ENCODE data around the gene PCCA. TPM values are rescaled to one million over a fixed set of nuclear protein-coding genes. Genes with fewer than 3 reads are reported as not detected.

Gene PCCA
- total and polyA plus RNA-seq, 2 of the 13 experiments (the other 11 are each of a cell fraction or from before 2014, with no cell fraction given): 15.0 to 32.2 TPM

DNA sequence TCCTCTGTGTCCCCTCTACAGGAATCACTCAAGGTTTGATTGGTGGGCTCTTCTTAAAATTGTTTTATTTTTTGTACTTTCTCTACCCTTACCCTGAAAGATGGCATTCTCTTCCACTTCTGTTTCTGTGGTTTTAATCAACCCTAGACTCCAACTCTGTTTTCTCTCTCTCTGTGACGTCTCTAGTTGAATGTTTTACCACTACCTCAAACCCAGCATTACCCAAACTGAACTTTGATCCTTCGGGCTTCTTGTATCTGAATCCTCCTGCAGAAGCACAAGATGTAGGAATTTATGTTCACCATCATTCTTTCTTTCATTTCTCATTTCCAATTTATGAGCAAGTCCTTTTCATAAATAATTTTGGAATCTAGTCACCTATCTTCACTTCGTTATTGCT lies 39.9 kb downstream of the PCCA start:
- peak; percentile 56 for FAIRE-seq
- POLR2A ChIA-PET: no interaction called here

DNA sequence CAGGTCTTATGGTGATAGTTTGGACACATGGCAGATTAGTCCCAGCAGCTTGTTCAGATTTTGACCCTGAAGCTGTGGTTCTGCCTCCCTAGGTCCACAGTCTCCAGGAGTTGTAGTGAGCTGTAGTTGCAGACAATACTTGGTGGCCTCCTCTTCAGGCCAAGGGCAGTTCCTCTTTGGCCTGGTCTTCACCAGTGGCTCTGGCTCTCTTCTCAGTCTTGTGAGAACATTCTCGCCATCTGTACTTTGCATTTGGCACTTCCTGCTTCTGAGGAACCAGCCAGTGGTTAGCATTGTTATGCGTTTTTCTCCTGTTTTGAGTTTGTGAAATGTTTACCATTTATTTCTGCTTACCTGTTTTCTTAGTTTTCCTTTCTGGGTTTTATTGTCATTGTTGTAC lies 40.7 kb downstream of the PCCA start:
- Histone ChIP-seq H3K9me3 (ENCODE audit: low read length) (no peaks in the 10 kb centered on the region), H3K4me3 (replicated peaks in 1 of 3; ENCODE audit: insufficient read depth in 1 of 3, low read depth in 2 of 3, low read length in 3 of 3) (no peak overlapping the region), H3K27ac (ENCODE audit: extremely low read length, insufficient read depth, low read length) (no peak overlapping the region), H3K9ac (ENCODE audit: insufficient read depth, low read depth, low read length) (no peak overlapping the region), H2AFZ (ENCODE audit: low read length) (no peak overlapping the region), H3K4me2 (ENCODE audit: low read depth, low read length) (no peak overlapping the region), H3K79me2 (ENCODE audit: insufficient read depth, low read length) (no peaks in the 10 kb centered on the region), H4K20me1 (ENCODE audit: insufficient read depth, low read length) (no peaks in the 10 kb centered on the region), H3K36me3 (replicated peaks in 1 of 2; ENCODE audit: control insufficient read depth in 1 of 2, insufficient read depth in 2 of 2, low read length in 2 of 2) (no peaks in the 10 kb centered on the region), H3K4me1 (ENCODE audit: insufficient read depth, low read length) (peaks cover 21% of the 10 kb centered on the region), H3K27me3 (ENCODE audit: control insufficient read depth in 1 of 2, insufficient read depth in 2 of 2, low read length in 2 of 2) (no peaks in the 10 kb centered on the region)
- WGBS (ENCODE audit: low lambda C conversion rate): 43% methylated on average over 2 of the region's 2 CpGs
- CTCF ChIA-PET (ENCODE audit: low intra/inter-chr PET ratio, low total read pairs): no interaction called here
- FAIRE-seq (no peak), DNase-seq (ENCODE audit: low spot score) (no peak), ATAC-seq (no peak)
- BruUV-seq (replicated peaks): no TSS peak
- POLR2A ChIA-PET: no interaction called here
- intact Hi-C loops (cut with micrococcal nuclease; ENCODE audit: unreplicated experiment): loop anchor here (2.0 kb wide), 1 partner anchor 41 kb away; the partner anchor contains the start of gene PCCA
- in situ Hi-C loops (cut with HindIII; ENCODE audit: extremely low pct_ligation_motif_present, low pct_unique_long_range_greater_than_20kb): no loop called here
- TF ChIP-seq ZNF816 (CRISPR knock-in tag; IDR thresholded peaks at IDR 0.05; ENCODE audit: borderline replicate concordance) (no peak), XBP1 (CRISPR knock-in tag; IDR thresholded peaks at IDR 0.05) (no peak), SRSF4 (IDR thresholded peaks at IDR 0.05; ENCODE audit: low read depth, low read length, poor library complexity, severe bottlenecking) (no peak), MXI1 (IDR thresholded peaks at IDR 0.05; ENCODE audit: borderline replicate concordance, low read depth, low read length) (no peak), ZBTB38 (CRISPR knock-in tag; IDR thresholded peaks at IDR 0.05) (no peak), HOXA7 (CRISPR knock-in tag; IDR thresholded peaks at IDR 0.05) (no peak)
- TF ChIP-seq, protein P1, sequence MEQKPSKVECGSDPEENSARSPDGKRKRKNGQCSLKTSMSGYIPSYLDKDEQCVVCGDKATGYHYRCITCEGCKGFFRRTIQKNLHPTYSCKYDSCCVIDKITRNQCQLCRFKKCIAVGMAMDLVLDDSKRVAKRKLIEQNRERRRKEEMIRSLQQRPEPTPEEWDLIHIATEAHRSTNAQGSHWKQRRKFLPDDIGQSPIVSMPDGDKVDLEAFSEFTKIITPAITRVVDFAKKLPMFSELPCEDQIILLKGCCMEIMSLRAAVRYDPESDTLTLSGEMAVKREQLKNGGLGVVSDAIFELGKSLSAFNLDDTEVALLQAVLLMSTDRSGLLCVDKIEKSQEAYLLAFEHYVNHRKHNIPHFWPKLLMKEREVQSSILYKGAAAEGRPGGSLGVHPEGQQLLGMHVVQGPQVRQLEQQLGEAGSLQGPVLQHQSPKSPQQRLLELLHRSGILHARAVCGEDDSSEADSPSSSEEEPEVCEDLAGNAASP (CRISPR knock-in tag; IDR thresholded peaks at IDR 0.05; ENCODE audit: borderline replicate concordance): no peak
- TF ChIP-seq, protein P2, sequence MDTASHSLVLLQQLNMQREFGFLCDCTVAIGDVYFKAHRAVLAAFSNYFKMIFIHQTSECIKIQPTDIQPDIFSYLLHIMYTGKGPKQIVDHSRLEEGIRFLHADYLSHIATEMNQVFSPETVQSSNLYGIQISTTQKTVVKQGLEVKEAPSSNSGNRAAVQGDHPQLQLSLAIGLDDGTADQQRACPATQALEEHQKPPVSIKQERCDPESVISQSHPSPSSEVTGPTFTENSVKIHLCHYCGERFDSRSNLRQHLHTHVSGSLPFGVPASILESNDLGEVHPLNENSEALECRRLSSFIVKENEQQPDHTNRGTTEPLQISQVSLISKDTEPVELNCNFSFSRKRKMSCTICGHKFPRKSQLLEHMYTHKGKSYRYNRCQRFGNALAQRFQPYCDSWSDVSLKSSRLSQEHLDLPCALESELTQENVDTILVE (CRISPR knock-in tag; IDR thresholded peaks at IDR 0.05): no peak
- TF ChIP-seq, protein P3, sequence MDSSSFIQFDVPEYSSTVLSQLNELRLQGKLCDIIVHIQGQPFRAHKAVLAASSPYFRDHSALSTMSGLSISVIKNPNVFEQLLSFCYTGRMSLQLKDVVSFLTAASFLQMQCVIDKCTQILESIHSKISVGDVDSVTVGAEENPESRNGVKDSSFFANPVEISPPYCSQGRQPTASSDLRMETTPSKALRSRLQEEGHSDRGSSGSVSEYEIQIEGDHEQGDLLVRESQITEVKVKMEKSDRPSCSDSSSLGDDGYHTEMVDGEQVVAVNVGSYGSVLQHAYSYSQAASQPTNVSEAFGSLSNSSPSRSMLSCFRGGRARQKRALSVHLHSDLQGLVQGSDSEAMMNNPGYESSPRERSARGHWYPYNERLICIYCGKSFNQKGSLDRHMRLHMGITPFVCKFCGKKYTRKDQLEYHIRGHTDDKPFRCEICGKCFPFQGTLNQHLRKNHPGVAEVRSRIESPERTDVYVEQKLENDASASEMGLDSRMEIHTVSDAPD (CRISPR knock-in tag; IDR thresholded peaks at IDR 0.05): no peak

More for the DNA sequence above, 39.9 kb downstream of the PCCA start:
- H3K27ac ChIP-seq (ENCODE audit: extremely low read length, insufficient read depth, low read length): no peak overlapping the region
- no peaks in the 10 kb centered on the region for H3K79me2 ChIP-seq (ENCODE audit: insufficient read depth, low read length)
- no peak overlapping the region for H3K9ac ChIP-seq (ENCODE audit: insufficient read depth, low read depth, low read length)
- H2AFZ ChIP-seq (ENCODE audit: low read length): no peak overlapping the region
- BruUV-seq (replicated peaks): no TSS peak
- H3K27me3 ChIP-seq (ENCODE audit: control insufficient read depth in 1 of 2, insufficient read depth in 2 of 2, low read length in 2 of 2): no peaks in the 10 kb centered on the region
- H3K9me3 ChIP-seq (ENCODE audit: low read length): no peaks in the 10 kb centered on the region
- H3K4me1 ChIP-seq (ENCODE audit: insufficient read depth, low read length): peaks cover 21% of the 10 kb centered on the region
- H4K20me1 ChIP-seq (ENCODE audit: insufficient read depth, low read length): no peaks in the 10 kb centered on the region
- H3K4me3 ChIP-seq (replicated peaks in 1 of 3; ENCODE audit: insufficient read depth in 1 of 3, low read depth in 2 of 3, low read length in 3 of 3): no peak overlapping the region
- intact Hi-C loops (cut with micrococcal nuclease; ENCODE audit: unreplicated experiment): loop anchor here (2.0 kb wide), 1 partner anchor 40 kb away; the partner anchor contains the start of gene PCCA
- H3K36me3 ChIP-seq (replicated peaks in 1 of 2; ENCODE audit: control insufficient read depth in 1 of 2, insufficient read depth in 2 of 2, low read length in 2 of 2): no peaks in the 10 kb centered on the region
- H3K4me2 ChIP-seq (ENCODE audit: low read depth, low read length): peak overlapping the region; percentile 4; the same call in 1 of the 2 replicates
- ATAC-seq (peak; percentile 48; the same call in 1 of the 3 replicates), DNase-seq (ENCODE audit: low spot score) (peak; percentile 58)
- TF ChIP-seq, protein P4, sequence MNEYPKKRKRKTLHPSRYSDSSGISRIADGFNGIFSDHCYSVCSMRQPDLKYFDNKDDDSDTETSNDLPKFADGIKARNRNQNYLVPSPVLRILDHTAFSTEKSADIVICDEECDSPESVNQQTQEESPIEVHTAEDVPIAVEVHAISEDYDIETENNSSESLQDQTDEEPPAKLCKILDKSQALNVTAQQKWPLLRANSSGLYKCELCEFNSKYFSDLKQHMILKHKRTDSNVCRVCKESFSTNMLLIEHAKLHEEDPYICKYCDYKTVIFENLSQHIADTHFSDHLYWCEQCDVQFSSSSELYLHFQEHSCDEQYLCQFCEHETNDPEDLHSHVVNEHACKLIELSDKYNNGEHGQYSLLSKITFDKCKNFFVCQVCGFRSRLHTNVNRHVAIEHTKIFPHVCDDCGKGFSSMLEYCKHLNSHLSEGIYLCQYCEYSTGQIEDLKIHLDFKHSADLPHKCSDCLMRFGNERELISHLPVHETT (CRISPR knock-in tag; conservative IDR thresholded peaks at IDR 0.05): no peak
- peak; percentile 69 for TF ChIP-seq HNF4A (CRISPR knock-in tag; IDR thresholded peaks at IDR 0.05)
- no peak for TF ChIP-seq EHMT2 (IDR thresholded peaks at IDR 0.05; ENCODE audit: borderline replicate concordance, low read depth, low read length)
- no peak for TF ChIP-seq TAF1 (CRISPR knock-in tag; IDR thresholded peaks at IDR 0.05)
- TF ChIP-seq SPEN (CRISPR knock-in tag; IDR thresholded peaks at IDR 0.05; ENCODE audit: low read depth): no peak
- peak; percentile 50; the same call in 1 of the 2 replicates for TF ChIP-seq ZNF644 (CRISPR knock-in tag; IDR thresholded peaks at IDR 0.05; ENCODE audit: low read depth)
- TF ChIP-seq CREB1 (IDR thresholded peaks at IDR 0.05): no peak
- peak; percentile 17; the same call in 1 of the 2 replicates for TF ChIP-seq CREB1 (CRISPR knock-in tag; IDR thresholded peaks at IDR 0.05)
- TF ChIP-seq NFRKB (IDR thresholded peaks at IDR 0.05): no peak
- in situ Hi-C loops (cut with HindIII; ENCODE audit: extremely low pct_ligation_motif_present, low pct_unique_long_range_greater_than_20kb): no loop called here
- CTCF ChIA-PET (ENCODE audit: low intra/inter-chr PET ratio, low total read pairs): no interaction called here
- 37% methylated on average over 3 of the region's 3 CpGs for WGBS (ENCODE audit: low lambda C conversion rate)
